Measurements from ENCODE around the gene MEI1.
"Not testable (repeated sequence)": the region's sequence is repeated elsewhere in the genome, so short reads cannot be mapped to it uniquely, and the experiment has no call there.

MEI1 gene

DNA sequence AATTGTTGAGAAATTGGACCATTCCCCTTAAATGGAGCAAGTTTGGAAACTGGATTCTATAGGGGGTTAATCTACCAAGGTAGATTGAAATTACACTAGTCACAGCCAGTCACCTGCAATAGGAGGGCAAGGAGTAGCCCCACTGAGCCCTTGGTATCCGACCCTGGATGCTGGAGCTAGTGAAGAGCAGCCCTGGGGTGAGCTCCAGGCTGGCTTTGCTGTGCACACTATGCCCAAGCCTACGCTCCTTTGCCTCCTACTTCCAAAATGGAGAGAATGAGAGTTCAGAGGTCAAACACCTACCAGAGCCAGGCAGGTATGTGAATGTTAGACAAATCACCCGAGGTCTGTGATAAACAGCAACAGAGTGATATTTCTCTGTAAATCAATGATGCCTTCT lies 34.4 kb upstream of the MEI1 start:
- TF ChIP-seq, protein P1, sequence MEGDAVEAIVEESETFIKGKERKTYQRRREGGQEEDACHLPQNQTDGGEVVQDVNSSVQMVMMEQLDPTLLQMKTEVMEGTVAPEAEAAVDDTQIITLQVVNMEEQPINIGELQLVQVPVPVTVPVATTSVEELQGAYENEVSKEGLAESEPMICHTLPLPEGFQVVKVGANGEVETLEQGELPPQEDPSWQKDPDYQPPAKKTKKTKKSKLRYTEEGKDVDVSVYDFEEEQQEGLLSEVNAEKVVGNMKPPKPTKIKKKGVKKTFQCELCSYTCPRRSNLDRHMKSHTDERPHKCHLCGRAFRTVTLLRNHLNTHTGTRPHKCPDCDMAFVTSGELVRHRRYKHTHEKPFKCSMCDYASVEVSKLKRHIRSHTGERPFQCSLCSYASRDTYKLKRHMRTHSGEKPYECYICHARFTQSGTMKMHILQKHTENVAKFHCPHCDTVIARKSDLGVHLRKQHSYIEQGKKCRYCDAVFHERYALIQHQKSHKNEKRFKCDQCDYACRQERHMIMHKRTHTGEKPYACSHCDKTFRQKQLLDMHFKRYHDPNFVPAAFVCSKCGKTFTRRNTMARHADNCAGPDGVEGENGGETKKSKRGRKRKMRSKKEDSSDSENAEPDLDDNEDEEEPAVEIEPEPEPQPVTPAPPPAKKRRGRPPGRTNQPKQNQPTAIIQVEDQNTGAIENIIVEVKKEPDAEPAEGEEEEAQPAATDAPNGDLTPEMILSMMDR (IDR thresholded peaks at IDR 0.05; ENCODE audit: borderline replicate concordance, control extremely low read depth, extremely low read depth, insufficient read depth, missing control alignments) = no peak
- in situ Hi-C loops (cut with MboI; ENCODE audit: low sequenced_read_pairs, unreplicated experiment) = no loop called here
- no peak for DNase-seq (ENCODE audit: low spot score)

DNA sequence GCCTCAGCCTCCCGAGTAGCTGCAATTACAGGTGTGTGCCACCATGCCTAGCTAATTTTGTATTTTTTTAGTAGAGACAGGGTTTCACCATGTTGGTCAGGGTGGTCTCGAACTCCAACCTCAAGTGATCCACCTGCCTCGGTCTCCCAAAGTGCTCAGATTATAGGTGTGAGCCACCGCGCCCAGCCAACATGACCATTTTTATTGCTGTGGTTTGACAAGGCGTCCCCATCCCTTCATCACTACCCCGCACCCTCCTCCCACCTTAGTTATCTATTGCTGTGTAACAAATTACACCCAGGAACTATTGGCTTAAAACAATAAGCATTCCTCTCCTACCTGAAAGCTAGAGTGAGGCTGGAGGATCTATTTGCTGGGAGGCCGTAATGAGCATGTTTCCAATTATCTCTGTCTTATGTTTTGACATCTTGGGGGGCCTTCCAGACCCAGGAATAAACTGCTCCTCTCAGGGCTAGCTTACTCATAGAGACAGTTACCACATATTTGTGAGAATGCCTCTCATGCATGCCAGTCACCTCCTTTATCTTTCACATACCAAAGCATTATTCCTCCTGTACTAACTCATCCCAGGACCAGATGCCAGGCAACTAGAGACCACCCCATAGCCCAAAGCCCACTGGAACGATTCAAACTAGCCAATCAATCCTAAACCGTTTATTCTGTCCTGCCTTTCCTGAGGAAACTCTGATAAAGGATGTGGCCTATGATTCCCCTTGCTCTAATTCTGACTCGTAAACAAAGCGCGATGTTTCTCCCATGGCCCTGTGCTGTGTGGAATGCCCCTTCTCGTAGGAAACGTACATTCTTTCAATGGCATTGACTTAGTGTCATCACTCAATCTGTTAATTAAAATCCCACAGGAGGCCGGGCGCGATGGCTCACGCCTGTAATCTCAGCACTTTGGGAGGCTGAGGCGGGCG lies 30.1 kb upstream of the MEI1 start:
- TF ChIP-seq, protein P1 (IDR thresholded peaks at IDR 0.05; ENCODE audit: borderline replicate concordance, control extremely low read depth, extremely low read depth, insufficient read depth, missing control alignments) = no peak
- DNase-seq (ENCODE audit: low spot score) = no peak
- in situ Hi-C loops (cut with MboI; ENCODE audit: low sequenced_read_pairs, unreplicated experiment) = no loop called here

DNA sequence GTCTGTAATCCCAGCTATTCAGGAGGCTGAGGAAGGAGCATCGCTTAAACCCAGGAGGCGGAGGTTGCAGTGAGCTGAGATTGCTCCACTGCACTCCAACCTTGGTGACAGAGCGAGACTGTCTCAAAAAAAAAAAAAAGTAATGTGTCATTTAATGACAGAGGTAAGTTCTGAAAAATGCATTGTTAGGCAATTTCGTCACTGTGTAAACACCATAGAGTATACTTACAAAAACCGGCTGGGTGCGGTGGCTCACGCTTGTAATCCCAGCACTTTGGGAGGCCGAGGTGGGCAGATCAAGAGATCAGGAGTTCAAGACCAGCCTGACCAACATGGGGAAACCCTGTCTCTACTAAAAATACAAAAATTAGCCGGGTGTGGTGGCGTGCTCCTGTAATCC lies 27.2 kb upstream of the MEI1 start:
- DNase-seq (ENCODE audit: low spot score); in situ Hi-C loops (cut with MboI; ENCODE audit: low sequenced_read_pairs, unreplicated experiment): not testable (repeated sequence)

DNA sequence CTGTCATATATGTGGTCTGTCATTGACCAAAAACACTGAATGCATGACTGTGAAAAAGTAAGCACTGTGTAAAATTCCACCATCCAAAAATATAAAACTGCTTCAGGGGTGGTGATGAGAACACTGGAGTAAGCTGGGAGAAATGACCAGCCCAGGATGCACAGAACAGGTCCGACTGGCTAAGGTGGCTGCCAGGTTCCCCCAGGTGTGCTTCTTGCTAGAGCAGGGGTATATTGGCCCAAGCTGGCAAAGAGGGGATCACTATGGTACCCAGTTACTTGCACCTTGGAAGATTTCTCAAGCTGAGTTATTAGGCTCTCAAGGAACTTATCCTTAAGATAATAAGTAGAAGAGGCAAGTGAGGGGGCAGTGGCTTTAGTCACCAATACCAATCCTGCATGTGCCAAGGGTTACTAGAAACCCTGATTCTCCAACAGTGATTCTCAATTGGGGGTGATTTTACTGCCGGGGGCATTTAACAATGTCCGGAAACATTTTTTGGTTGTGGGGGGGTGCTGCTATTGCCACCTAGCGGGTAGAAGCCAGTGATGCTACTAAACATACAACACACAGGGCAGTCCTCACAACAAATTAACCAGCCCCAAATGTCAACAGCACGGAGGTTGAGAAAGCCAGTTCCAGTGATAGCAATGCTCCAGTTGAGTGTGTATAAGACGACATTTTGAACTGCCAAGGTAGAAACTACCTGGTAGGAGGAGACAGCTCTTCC lies 26.4 kb upstream of the MEI1 start:
- in situ Hi-C loops (cut with MboI; ENCODE audit: low sequenced_read_pairs, unreplicated experiment) = no loop called here
- TF ChIP-seq, protein P1 (IDR thresholded peaks at IDR 0.05; ENCODE audit: borderline replicate concordance, control extremely low read depth, extremely low read depth, insufficient read depth, missing control alignments) = peak; percentile 22
- DNase-seq (ENCODE audit: low spot score) = no peak

DNA sequence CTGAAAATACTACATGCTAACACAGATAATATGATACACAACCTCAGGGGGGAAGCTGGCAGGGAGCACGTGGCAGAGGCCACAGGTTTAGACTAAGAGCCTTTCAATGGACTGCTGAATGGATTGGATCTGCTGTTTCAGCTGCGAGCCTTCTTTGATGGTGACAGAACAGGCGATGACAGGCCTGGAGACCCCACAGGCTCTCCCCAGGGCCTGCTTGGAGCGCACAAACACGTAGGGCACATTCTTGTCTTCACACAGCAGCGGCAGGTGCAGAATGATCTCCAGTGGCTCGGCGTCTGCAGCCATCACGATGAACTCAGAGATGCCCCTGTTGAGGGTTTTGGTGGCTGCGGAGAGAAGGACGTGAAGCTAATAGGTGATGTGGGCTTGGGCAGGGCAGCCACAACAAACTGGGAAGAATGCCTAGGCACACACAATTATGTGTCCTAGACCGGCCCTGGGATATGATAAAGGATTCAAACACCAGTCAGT lies 24.4 kb upstream of the MEI1 start:
- TF ChIP-seq, protein P1 (IDR thresholded peaks at IDR 0.05; ENCODE audit: borderline replicate concordance, control extremely low read depth, extremely low read depth, insufficient read depth, missing control alignments) = no peak
- in situ Hi-C loops (cut with MboI; ENCODE audit: low sequenced_read_pairs, unreplicated experiment) = no loop called here
- DNase-seq (ENCODE audit: low spot score) = no peak

DNA sequence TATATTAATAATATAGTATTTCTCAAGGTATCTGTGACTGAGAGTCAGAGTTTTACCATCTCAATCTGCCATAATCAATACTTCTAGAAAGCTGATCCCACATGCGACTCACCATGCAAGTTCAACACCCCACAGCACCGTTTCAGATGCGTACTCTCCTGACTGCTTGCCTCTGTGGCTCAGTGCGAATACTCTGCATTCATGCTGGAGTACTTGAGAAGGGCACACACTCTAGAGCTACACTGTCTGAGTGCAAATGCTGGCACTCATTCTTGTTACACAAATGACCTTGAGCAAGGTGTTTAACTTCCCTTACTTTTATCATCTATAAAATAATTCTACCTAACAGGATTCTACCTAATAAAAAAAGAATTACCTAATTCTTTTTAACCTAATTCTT lies 23.2 kb upstream of the MEI1 start:
- DNase-seq (ENCODE audit: low spot score) = no peak
- in situ Hi-C loops (cut with MboI; ENCODE audit: low sequenced_read_pairs, unreplicated experiment) = no loop called here
- TF ChIP-seq, protein P1 (IDR thresholded peaks at IDR 0.05; ENCODE audit: borderline replicate concordance, control extremely low read depth, extremely low read depth, insufficient read depth, missing control alignments) = no peak

DNA sequence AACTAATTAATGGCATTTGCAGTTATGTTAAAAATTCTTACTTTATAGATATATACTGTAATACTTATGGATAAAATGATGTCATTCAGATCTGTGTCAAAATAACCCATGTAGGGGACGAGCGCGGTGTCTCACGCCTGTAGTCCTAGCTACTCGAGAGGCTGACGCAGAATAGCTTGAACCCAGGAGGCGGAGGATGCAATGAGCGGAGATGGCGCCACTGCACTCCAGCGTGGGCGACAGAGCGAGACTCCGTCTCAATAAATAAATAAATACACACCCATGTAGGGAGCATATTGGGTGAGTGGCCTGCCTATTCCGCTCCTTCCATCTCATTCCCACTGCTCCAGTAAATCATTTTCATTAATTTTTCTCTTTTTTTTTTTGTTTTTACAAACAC lies 17.7 kb upstream of the MEI1 start:
- TF ChIP-seq, protein P1 (IDR thresholded peaks at IDR 0.05; ENCODE audit: borderline replicate concordance, control extremely low read depth, extremely low read depth, insufficient read depth, missing control alignments) = no peak
- in situ Hi-C loops (cut with MboI; ENCODE audit: low sequenced_read_pairs, unreplicated experiment) = no loop called here
- no peak for DNase-seq (ENCODE audit: low spot score)

All from GM13976 (cell line).